HepG2 (cell line): ENCODE data around the gene TMEM190. TPM values are rescaled to one million over a fixed set of nuclear protein-coding genes. Genes with fewer than 3 reads are reported as not detected.

Experiments
- CEBPB ChIP-seq: IDR thresholded peaks from 2 replicates; pipeline ENCODE4 v1.6.1; 2011; ENCODE audit warnings: low read depth, low read length, improper control_type of control experiment, borderline replicate concordance
- EZH2 ChIP-seq: conservative IDR thresholded peaks from 2 replicates; pipeline ENCODE4 v1.6.1; 2012; ENCODE audit warnings: mild to moderate bottlenecking, low read depth, low read length, moderate library complexity
- RAD51 ChIP-seq: fragments of 450-650 bp; IDR thresholded peaks from 2 replicates; pipeline ENCODE4 v1.6.1; 2016; ENCODE audit warnings: borderline replicate concordance
- SALL2 ChIP-seq: sonication (generic); formaldehyde crosslinking; IDR thresholded peaks from 2 replicates; pipeline ENCODE4 v1.8.1; 2023; ENCODE audit warnings: mild to moderate bottlenecking, missing genetic modification reagents, inconsistent platforms
- ZNF263 ChIP-seq: sonication (generic); formaldehyde crosslinking; IDR thresholded peaks from 2 replicates; pipeline ENCODE4 v1.4.0; 2020; ENCODE audit warnings: missing genetic modification reagents
- ZNF550 ChIP-seq: sonication (generic); formaldehyde crosslinking; IDR thresholded peaks from 2 replicates; pipeline ENCODE4 v1.4.0; 2020; ENCODE audit warnings: mild to moderate bottlenecking, missing genetic modification reagents, borderline replicate concordance
- ZNF687 ChIP-seq: sonication (generic); formaldehyde crosslinking; IDR thresholded peaks from 2 replicates; pipeline ENCODE4 v1.5.1; 2020; ENCODE audit warnings: mild to moderate bottlenecking, missing genetic modification reagents, moderate library complexity
- ZNF713 ChIP-seq: sonication (generic); formaldehyde crosslinking; IDR thresholded peaks from 2 replicates; pipeline ENCODE4 v1.4.0; 2020; ENCODE audit warnings: mild to moderate bottlenecking, missing genetic modification reagents
- ZSCAN22 ChIP-seq: sonication (generic); formaldehyde crosslinking; IDR thresholded peaks from 2 replicates; pipeline ENCODE4 v1.4.0; 2020; ENCODE audit warnings: mild to moderate bottlenecking, missing genetic modification reagents
- polyA plus RNA-seq, 8 experiments: library from polyadenylated mRNA; depleted of rRNA in 3 of 8; stranded (reverse) in 7 of 8; unstranded in 1 of 8; fragments of >200 nt; fragmentation: Illumina TruSeq in 4 of 8; extraction: Trizol in 4 of 8; gene quantifications; 2 replicates each; pipeline versions ENCODE4 v1.2.1 to v1.2.3, GENCODE V29; 2011 to 2016; ENCODE audit warnings: low read depth in 4 of 8, missing spikeins in 1 of 8, mixed read lengths in 1 of 8; ENCODE audit not compliant: insufficient read depth in 1 of 8
- total RNA-seq, 5 experiments: library from RNA; depleted of rRNA; stranded (reverse); fragments of >200 nt; fragmentation: Illumina TruSeq; extraction: Trizol; gene quantifications; 2 replicates each; pipeline ENCODE4 v1.2.3, GENCODE V29; 2016; ENCODE audit warnings: low read depth in 1 of 5

The TMEM190 gene
- total and polyA plus RNA-seq, 2 of the 13 experiments (the other 11 are each of a cell fraction or from before 2014, with no cell fraction given) = 0.35 to 0.83 TPM

- TF ChIP-seq ZNF687 (CRISPR knock-in tag) (peak; percentile 40; the same call in 1 of the 2 replicates), ZSCAN22 (CRISPR knock-in tag) (peak; percentile 98), ZNF550 (CRISPR knock-in tag) (0 out of 2 replicates have a peak, but pooled peaks have one; percentile 42), RAD51 (no peak), EZH2 (0 out of 2 replicates have a peak, but pooled peaks have one; percentile 20), ZNF713 (CRISPR knock-in tag) (no peak), CEBPB (no peak), SALL2 (CRISPR knock-in tag) (no peak), ZNF263 (CRISPR knock-in tag) (peak; percentile 71)
Measured at GRCh38 chr19:55368701-55369563, 7.7 kb upstream of the TMEM190 start (continued).
